Measurements from ENCODE around the gene COL21A1.

DNA sequence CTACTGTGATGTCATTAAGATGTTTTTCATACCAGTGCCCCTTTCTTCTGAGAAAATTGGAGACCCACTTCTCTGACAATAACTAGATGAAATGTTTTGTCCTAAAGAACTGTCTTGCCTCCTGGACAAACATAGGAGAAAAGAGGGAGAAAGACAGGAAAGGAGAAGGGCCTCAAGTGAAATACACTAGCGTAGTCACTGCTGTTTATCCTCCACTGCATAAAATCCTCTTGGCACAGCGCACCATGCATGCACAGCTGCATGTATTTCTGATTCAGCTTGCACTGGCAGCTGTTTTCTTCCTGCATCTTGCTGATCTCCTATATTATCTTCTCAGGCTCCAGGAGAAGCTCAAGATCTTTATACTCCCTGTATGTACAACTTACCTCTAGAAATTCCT, 214.0 kb downstream of the COL21A1 start:
- TF ChIP-seq, protein P1, sequence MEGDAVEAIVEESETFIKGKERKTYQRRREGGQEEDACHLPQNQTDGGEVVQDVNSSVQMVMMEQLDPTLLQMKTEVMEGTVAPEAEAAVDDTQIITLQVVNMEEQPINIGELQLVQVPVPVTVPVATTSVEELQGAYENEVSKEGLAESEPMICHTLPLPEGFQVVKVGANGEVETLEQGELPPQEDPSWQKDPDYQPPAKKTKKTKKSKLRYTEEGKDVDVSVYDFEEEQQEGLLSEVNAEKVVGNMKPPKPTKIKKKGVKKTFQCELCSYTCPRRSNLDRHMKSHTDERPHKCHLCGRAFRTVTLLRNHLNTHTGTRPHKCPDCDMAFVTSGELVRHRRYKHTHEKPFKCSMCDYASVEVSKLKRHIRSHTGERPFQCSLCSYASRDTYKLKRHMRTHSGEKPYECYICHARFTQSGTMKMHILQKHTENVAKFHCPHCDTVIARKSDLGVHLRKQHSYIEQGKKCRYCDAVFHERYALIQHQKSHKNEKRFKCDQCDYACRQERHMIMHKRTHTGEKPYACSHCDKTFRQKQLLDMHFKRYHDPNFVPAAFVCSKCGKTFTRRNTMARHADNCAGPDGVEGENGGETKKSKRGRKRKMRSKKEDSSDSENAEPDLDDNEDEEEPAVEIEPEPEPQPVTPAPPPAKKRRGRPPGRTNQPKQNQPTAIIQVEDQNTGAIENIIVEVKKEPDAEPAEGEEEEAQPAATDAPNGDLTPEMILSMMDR (IDR thresholded peaks at IDR 0.05) = no peak
- TF ChIP-seq, protein P2, sequence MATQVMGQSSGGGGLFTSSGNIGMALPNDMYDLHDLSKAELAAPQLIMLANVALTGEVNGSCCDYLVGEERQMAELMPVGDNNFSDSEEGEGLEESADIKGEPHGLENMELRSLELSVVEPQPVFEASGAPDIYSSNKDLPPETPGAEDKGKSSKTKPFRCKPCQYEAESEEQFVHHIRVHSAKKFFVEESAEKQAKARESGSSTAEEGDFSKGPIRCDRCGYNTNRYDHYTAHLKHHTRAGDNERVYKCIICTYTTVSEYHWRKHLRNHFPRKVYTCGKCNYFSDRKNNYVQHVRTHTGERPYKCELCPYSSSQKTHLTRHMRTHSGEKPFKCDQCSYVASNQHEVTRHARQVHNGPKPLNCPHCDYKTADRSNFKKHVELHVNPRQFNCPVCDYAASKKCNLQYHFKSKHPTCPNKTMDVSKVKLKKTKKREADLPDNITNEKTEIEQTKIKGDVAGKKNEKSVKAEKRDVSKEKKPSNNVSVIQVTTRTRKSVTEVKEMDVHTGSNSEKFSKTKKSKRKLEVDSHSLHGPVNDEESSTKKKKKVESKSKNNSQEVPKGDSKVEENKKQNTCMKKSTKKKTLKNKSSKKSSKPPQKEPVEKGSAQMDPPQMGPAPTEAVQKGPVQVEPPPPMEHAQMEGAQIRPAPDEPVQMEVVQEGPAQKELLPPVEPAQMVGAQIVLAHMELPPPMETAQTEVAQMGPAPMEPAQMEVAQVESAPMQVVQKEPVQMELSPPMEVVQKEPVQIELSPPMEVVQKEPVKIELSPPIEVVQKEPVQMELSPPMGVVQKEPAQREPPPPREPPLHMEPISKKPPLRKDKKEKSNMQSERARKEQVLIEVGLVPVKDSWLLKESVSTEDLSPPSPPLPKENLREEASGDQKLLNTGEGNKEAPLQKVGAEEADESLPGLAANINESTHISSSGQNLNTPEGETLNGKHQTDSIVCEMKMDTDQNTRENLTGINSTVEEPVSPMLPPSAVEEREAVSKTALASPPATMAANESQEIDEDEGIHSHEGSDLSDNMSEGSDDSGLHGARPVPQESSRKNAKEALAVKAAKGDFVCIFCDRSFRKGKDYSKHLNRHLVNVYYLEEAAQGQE (IDR thresholded peaks at IDR 0.05; ENCODE audit: insufficient read depth in 1 of 2, low read depth in 2 of 2, low read length in 1 of 2) = no peak

Data from Panc1 (cell line).